RWPE2 (cell line): ENCODE data around the gene ARPC5L.

Experiments
- ATAC-seq: fragments of 200-7000 bp; cut with Tn5 transposase; 3 replicates; pipeline ENCODE4 v1.9.1; 2021; ENCODE audit warnings: low read depth
- DNase-seq: peaks from one replicate; pipeline ENCODE4 v3.0.0-alpha.2; 2020; ENCODE audit warnings: low spot score
- H3K27ac ChIP-seq: fragments of 450-650 bp; 2 replicates; pipeline ENCODE4 v1.5.1; 2017; ENCODE audit warnings: mild to moderate bottlenecking; ENCODE audit not compliant: poor library complexity, severe bottlenecking
- H3K27me3 ChIP-seq: fragments of 250-450 bp; sonication (Bioruptor Pico); 2 replicates; pipeline ENCODE4 v1.5.1; 2021; ENCODE audit warnings: mild to moderate bottlenecking, moderate library complexity; ENCODE audit not compliant: insufficient read depth, poor library complexity, severe bottlenecking
- H3K36me3 ChIP-seq: fragments of 250-450 bp; sonication (Bioruptor Pico); 2 replicates; pipeline ENCODE4 v1.5.1; 2020; ENCODE audit warnings: low read depth, mild to moderate bottlenecking, moderate library complexity
- H3K4me1 ChIP-seq: fragments of 250-450 bp; sonication (Bioruptor Pico); 2 replicates; pipeline ENCODE4 v1.5.1; 2021; ENCODE audit warnings: mild to moderate bottlenecking, moderate library complexity; ENCODE audit not compliant: insufficient read depth, poor library complexity, severe bottlenecking
- H3K4me3 ChIP-seq: fragments of 250-450 bp; sonication (Bioruptor Pico); 2 replicates; pipeline ENCODE4 v1.5.1; 2021; ENCODE audit warnings: mild to moderate bottlenecking, moderate library complexity; ENCODE audit not compliant: severe bottlenecking
- H3K9me3 ChIP-seq: fragments of 250-450 bp; sonication (Bioruptor Pico); 2 replicates; pipeline ENCODE4 v1.5.1; 2021; ENCODE audit warnings: mild to moderate bottlenecking, moderate library complexity; ENCODE audit not compliant: severe bottlenecking
- CTCF ChIP-seq: fragments of 450-650 bp; IDR thresholded peaks from one replicate; pipeline ENCODE4 v1.5.1; 2017; ENCODE audit warnings: mild to moderate bottlenecking, moderate library complexity; ENCODE audit not compliant: poor library complexity, severe bottlenecking

Gene ARPC5L

DNA sequence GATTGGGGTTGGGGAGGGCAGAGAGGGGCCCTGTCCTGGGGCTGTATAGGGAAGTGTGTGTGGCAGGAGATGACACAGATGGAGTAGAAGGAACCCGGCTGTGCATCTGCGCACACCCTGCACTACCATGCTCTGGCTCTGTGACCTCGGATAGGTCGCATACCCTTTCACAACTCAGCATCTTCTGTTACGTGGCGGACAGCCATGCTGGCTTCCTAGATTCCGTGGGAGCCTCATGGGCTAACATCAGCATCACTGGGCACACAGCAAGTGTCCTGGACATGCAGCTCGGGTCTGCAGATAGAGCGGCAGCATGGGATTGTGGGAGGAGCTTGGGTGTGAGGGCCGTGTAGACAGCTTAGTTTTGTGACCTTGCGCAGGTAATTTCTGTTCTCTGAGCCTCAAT lies 9.2 kb downstream of the ARPC5L start:
- no peak overlapping the region for H3K4me3 ChIP-seq
- peak overlapping the region; percentile 87 for H3K27ac ChIP-seq
- ATAC-seq (no peak), DNase-seq (no peak)
- no peak for TF ChIP-seq CTCF
- H3K4me1 ChIP-seq, result peaks cover 27% of the 10 kb centered on the region
- H3K9me3 ChIP-seq, result no peaks in the 10 kb centered on the region
- H3K36me3 ChIP-seq, result peaks cover 50% of the 10 kb centered on the region
- no peaks in the 10 kb centered on the region for H3K27me3 ChIP-seq

GRCh38 chr9:124873664-124874063 lies 11.7 kb downstream of the ARPC5L start:
- H3K36me3 ChIP-seq, result peaks cover 72% of the 10 kb centered on the region
- ATAC-seq, result no peak

DNA sequence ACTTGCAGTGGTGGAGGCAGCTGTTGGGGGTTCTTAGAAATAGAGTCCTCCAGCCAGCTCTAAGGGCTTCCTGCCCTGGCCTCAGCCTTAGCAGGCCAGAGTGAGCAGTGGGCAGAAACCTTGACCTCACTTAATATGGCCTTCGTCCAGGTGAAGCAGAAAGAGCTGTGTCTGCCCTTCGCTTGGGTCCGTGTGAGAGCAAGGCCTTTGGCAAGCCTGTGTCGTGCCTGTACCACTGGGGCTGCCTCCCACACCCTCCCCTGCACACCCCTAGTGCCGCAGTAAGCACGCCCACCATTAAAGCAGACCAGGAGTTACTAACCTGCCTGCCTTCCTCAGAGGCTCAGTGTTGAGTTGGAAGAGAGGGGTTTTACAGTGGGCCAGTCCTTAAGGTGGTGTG lies 13.6 kb downstream of the ARPC5L start:
- H3K27me3 ChIP-seq, result no peaks in the 10 kb centered on the region
- H3K4me1 ChIP-seq, result peaks cover 27% of the 10 kb centered on the region
- no peak for TF ChIP-seq CTCF
- H3K36me3 ChIP-seq, result peaks cover 80% of the 10 kb centered on the region
- no peaks in the 10 kb centered on the region for H3K9me3 ChIP-seq
- DNase-seq (no peak), ATAC-seq (no peak)
- no peak overlapping the region for H3K27ac ChIP-seq
- H3K4me3 ChIP-seq, result no peak overlapping the region

More at GRCh38 chr9:124873664-124874063, 11.7 kb downstream of the ARPC5L start:
- Histone ChIP-seq H3K27ac (no peak overlapping the region), H3K27me3 (no peaks in the 10 kb centered on the region), H3K4me1 (peaks cover 27% of the 10 kb centered on the region), H3K4me3 (no peak overlapping the region), H3K9me3 (no peaks in the 10 kb centered on the region)
- no peak for TF ChIP-seq CTCF
- DNase-seq, result no peak

DNA sequence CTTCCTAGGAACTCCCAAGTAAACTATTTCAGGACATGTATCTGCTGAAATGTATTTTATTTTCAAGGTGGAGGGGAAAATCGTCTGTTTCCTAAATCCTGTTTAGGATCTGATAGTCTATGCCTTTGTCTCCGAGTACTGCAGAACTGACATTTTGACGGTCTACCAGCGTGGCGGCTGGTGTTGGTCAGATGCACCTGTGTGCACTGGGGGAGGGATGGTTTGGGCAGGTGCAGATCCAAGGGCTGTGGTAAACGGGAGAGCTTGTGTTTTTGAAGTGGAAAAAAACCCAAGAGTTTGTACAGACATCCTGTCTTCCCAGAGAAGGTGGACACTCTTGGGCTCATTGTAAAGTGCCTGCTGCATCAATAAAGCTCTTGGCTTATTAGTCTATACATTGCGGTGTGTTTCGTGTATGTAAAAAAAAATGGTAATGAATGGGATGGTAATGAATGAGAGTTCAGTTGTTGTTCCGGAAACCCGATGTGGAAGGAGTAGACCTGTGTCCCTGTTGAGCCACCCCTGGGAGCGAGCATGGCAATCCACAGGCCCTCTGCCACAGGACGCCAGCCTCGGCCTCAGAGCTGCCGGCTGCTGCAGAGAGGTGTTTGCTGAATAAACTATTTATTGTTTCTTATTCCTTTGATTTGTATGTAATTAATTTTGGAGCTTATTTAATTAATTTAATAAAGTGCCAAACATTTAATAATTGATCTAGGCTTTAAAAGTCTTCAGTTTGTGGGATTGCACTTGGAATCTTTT lies 15.3 kb downstream of the ARPC5L start:
- ATAC-seq, result no peak
- no peak for TF ChIP-seq CTCF
- no peaks in the 10 kb centered on the region for H3K27me3 ChIP-seq
- H3K4me3 ChIP-seq, result no peak overlapping the region
- peaks cover 10% of the 10 kb centered on the region for H3K4me1 ChIP-seq
- no peak overlapping the region for H3K27ac ChIP-seq
- no peaks in the 10 kb centered on the region for H3K9me3 ChIP-seq
- DNase-seq, result no peak
- H3K36me3 ChIP-seq, result peaks cover 73% of the 10 kb centered on the region

- Histone ChIP-seq H3K4me1 (peaks cover 1% of the 10 kb centered on the region), H3K27ac (no peak overlapping the region), H3K9me3 (no peaks in the 10 kb centered on the region), H3K4me3 (no peak overlapping the region), H3K36me3 (peaks cover 66% of the 10 kb centered on the region), H3K27me3 (no peaks in the 10 kb centered on the region)
- no peak for TF ChIP-seq CTCF
- no peak for DNase-seq
- ATAC-seq, result no peak
These were observed 16.1 kb downstream of the ARPC5L start for GRCh38 chr9:124878021-124878420.
